Measurements from ENCODE around the gene SUV39H1.

Gene SUV39H1

GRCh38 chrX:48719958-48720357 lies 23.4 kb downstream of the SUV39H1 start (continued):
- TF ChIP-seq, protein P1, sequence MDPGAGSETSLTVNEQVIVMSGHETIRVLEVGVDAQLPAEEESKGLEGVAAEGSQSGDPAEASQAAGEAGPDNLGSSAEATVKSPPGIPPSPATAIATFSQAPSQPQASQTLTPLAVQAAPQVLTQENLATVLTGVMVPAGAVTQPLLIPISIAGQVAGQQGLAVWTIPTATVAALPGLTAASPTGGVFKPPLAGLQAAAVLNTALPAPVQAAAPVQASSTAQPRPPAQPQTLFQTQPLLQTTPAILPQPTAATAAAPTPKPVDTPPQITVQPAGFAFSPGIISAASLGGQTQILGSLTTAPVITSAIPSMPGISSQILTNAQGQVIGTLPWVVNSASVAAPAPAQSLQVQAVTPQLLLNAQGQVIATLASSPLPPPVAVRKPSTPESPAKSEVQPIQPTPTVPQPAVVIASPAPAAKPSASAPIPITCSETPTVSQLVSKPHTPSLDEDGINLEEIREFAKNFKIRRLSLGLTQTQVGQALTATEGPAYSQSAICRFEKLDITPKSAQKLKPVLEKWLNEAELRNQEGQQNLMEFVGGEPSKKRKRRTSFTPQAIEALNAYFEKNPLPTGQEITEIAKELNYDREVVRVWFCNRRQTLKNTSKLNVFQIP (CRISPR knock-in tag; IDR thresholded peaks at IDR 0.05; ENCODE audit: borderline replicate concordance, low read depth), result no peak

GRCh38 chrX:48720577-48721250 lies 24.2 kb downstream of the SUV39H1 start:
- no peak for TF ChIP-seq BACH2 (CRISPR knock-in tag; IDR thresholded peaks at IDR 0.05; ENCODE audit: borderline replicate concordance)
- no peak for TF ChIP-seq ZNF8 (CRISPR knock-in tag; IDR thresholded peaks at IDR 0.05)
- no peak for TF ChIP-seq ZC3H10 (CRISPR knock-in tag; IDR thresholded peaks at IDR 0.05)
- TF ChIP-seq PPARA (CRISPR knock-in tag; IDR thresholded peaks at IDR 0.05; ENCODE audit: borderline replicate concordance), result no peak
- TF ChIP-seq TCF4 (CRISPR knock-in tag; IDR thresholded peaks at IDR 0.05; ENCODE audit: borderline replicate concordance), result no peak
- no peak for TF ChIP-seq GLIS3 (CRISPR knock-in tag; IDR thresholded peaks at IDR 0.05)
- no peak for TF ChIP-seq TOX (CRISPR knock-in tag; IDR thresholded peaks at IDR 0.05; ENCODE audit: borderline replicate concordance)
- TF ChIP-seq, protein P1 (CRISPR knock-in tag; IDR thresholded peaks at IDR 0.05; ENCODE audit: borderline replicate concordance, low read depth), result no peak
- no peak for TF ChIP-seq TSHZ2 (CRISPR knock-in tag; IDR thresholded peaks at IDR 0.05)
- TF ChIP-seq RARB (CRISPR knock-in tag; IDR thresholded peaks at IDR 0.05), result no peak
- TF ChIP-seq OSR1 (CRISPR knock-in tag; IDR thresholded peaks at IDR 0.05), result no peak
- TF ChIP-seq SNAI2 (CRISPR knock-in tag; IDR thresholded peaks at IDR 0.05), result no peak
- TF ChIP-seq ESRRG (CRISPR knock-in tag; IDR thresholded peaks at IDR 0.05), result no peak
- TF ChIP-seq ZNF565 (CRISPR knock-in tag; conservative IDR thresholded peaks at IDR 0.05; ENCODE audit: low read depth), result no peak
- TF ChIP-seq ZNF70 (CRISPR knock-in tag; IDR thresholded peaks at IDR 0.05), result no peak
- TF ChIP-seq ISL1 (CRISPR knock-in tag; IDR thresholded peaks at IDR 0.05), result no peak
- ATAC-seq, result no peak

GRCh38 chrX:48721916-48722315 lies 25.4 kb downstream of the SUV39H1 start:
- TF ChIP-seq BACH2 (CRISPR knock-in tag; IDR thresholded peaks at IDR 0.05; ENCODE audit: borderline replicate concordance), result no peak
- no peak for TF ChIP-seq ZFP3 (CRISPR knock-in tag; IDR thresholded peaks at IDR 0.05)
- no peak for TF ChIP-seq ZNF565 (CRISPR knock-in tag; conservative IDR thresholded peaks at IDR 0.05; ENCODE audit: low read depth)
- no peak for TF ChIP-seq ARNTL (CRISPR knock-in tag; IDR thresholded peaks at IDR 0.05; ENCODE audit: borderline replicate concordance, low read depth)
- TF ChIP-seq ZFP30 (CRISPR knock-in tag; IDR thresholded peaks at IDR 0.05), result no peak
- no peak for TF ChIP-seq ZNF8 (CRISPR knock-in tag; IDR thresholded peaks at IDR 0.05)
- no peak for TF ChIP-seq RARB (CRISPR knock-in tag; IDR thresholded peaks at IDR 0.05)
- no peak for TF ChIP-seq SNAI2 (CRISPR knock-in tag; IDR thresholded peaks at IDR 0.05)

GRCh38 chrX:48726596-48726995 lies 30.1 kb downstream of the SUV39H1 start:
- ATAC-seq, result no peak
- TF ChIP-seq BACH2 (CRISPR knock-in tag; IDR thresholded peaks at IDR 0.05; ENCODE audit: borderline replicate concordance) (no peak), RARB (CRISPR knock-in tag; IDR thresholded peaks at IDR 0.05) (no peak), OSR1 (CRISPR knock-in tag; IDR thresholded peaks at IDR 0.05) (no peak), ZNF70 (CRISPR knock-in tag; IDR thresholded peaks at IDR 0.05) (no peak), ZFP3 (CRISPR knock-in tag; IDR thresholded peaks at IDR 0.05) (no peak), ESRRG (CRISPR knock-in tag; IDR thresholded peaks at IDR 0.05) (no peak), ZFP30 (CRISPR knock-in tag; IDR thresholded peaks at IDR 0.05) (no peak), TOX (CRISPR knock-in tag; IDR thresholded peaks at IDR 0.05; ENCODE audit: borderline replicate concordance) (no peak), ISL1 (CRISPR knock-in tag; IDR thresholded peaks at IDR 0.05) (no peak), ZNF8 (CRISPR knock-in tag; IDR thresholded peaks at IDR 0.05) (no peak), PATZ1 (CRISPR knock-in tag; IDR thresholded peaks at IDR 0.05; ENCODE audit: borderline replicate concordance) (no peak), ZNF565 (CRISPR knock-in tag; conservative IDR thresholded peaks at IDR 0.05; ENCODE audit: low read depth) (no peak), PPARA (CRISPR knock-in tag; IDR thresholded peaks at IDR 0.05; ENCODE audit: borderline replicate concordance) (no peak), ZC3H10 (CRISPR knock-in tag; IDR thresholded peaks at IDR 0.05) (no peak), GLIS3 (CRISPR knock-in tag; IDR thresholded peaks at IDR 0.05) (no peak), ARNTL (CRISPR knock-in tag; IDR thresholded peaks at IDR 0.05; ENCODE audit: borderline replicate concordance, low read depth) (no peak), SNAI2 (CRISPR knock-in tag; IDR thresholded peaks at IDR 0.05) (no peak)
- TF ChIP-seq, protein P1 (CRISPR knock-in tag; IDR thresholded peaks at IDR 0.05; ENCODE audit: borderline replicate concordance, low read depth), result no peak

More at GRCh38 chrX:48721916-48722315, 25.4 kb downstream of the SUV39H1 start:
- ATAC-seq, result no peak
